GM23338 (cell line): Measurements from ENCODE around the gene TRIO. TPM values are rescaled to one million over a fixed set of nuclear protein-coding genes. Genes with fewer than 3 reads are reported as not detected.

Source experiments
- ATAC-seq: fragments of 200-7000 bp; cut with Tn5 transposase; 3 replicates; pipeline ENCODE4 v1.9.1; 2020
- DNase-seq: peaks from one replicate; pipeline ENCODE4 v3.0.0-alpha.2; 2015; ENCODE audit warnings: low spot score
- H2AFZ ChIP-seq: fragments of 200-600 bp; sonication (generic); 2 replicates; pipeline ENCODE4 v1.8.0; 2016; ENCODE audit warnings: antibody characterized with exemption, mild to moderate bottlenecking, moderate library complexity
- H3F3A ChIP-seq: fragments of 200-600 bp; sonication (generic); replicated peaks from 2 replicates; pipeline ENCODE4 v1.8.0; 2017; ENCODE audit warnings: antibody characterized with exemption, mixed run types, low read depth
- H3K27ac ChIP-seq: fragments of 200-600 bp; sonication (generic); 2 replicates; pipeline ENCODE4 v1.6.1; 2016; ENCODE audit warnings: low read depth
- H3K27me3 ChIP-seq: fragments of 200-600 bp; sonication (generic); 2 replicates; pipeline ENCODE4 v1.8.0; 2016; ENCODE audit warnings: mild to moderate bottlenecking, mixed run types, moderate library complexity; ENCODE audit not compliant: insufficient read depth
- H3K36me3 ChIP-seq: fragments of 200-600 bp; sonication (generic); 2 replicates; pipeline ENCODE4 v1.8.0; 2016; ENCODE audit warnings: mild to moderate bottlenecking; ENCODE audit not compliant: insufficient read depth
- H3K4me1 ChIP-seq: fragments of 200-600 bp; sonication (generic); 2 replicates; pipeline ENCODE4 v1.8.0; 2016; ENCODE audit warnings: mild to moderate bottlenecking, moderate library complexity; ENCODE audit not compliant: insufficient read depth
- H3K4me2 ChIP-seq: fragments of 200-600 bp; sonication (generic); 2 replicates; pipeline ENCODE4 v1.7.1; 2017; ENCODE audit warnings: mixed run types
- H3K4me3 ChIP-seq: fragments of 200-600 bp; sonication (generic); 2 replicates; pipeline ENCODE4 v1.6.1; 2016; ENCODE audit warnings: mixed run types
- H3K79me2 ChIP-seq: fragments of 200-600 bp; sonication (generic); replicated peaks from 2 replicates; pipeline ENCODE4 v1.8.0; 2017; ENCODE audit warnings: mild to moderate bottlenecking; ENCODE audit not compliant: insufficient read depth
- H3K9me2 ChIP-seq: fragments of 200-600 bp; sonication (generic); 2 replicates; pipeline ENCODE4 v1.8.0; 2017; ENCODE audit not compliant: insufficient read depth
- H4K20me1 ChIP-seq: fragments of 200-600 bp; sonication (generic); replicated peaks from 2 replicates; pipeline ENCODE4 v1.8.0; 2017; ENCODE audit warnings: mild to moderate bottlenecking; ENCODE audit not compliant: insufficient read depth
- H3K27ac Mint-ChIP-seq: 2 replicates; pipeline ENCODE4 v1.8.0; 2020; ENCODE audit warnings: inconsistent platforms, mild to moderate bottlenecking, moderate library complexity, mixed read lengths
- H3K27me3 Mint-ChIP-seq: 3 replicates; pipeline ENCODE4 v1.8.0; 2022; ENCODE audit warnings: low read depth, mild to moderate bottlenecking, moderate library complexity, mixed read lengths, inconsistent platforms; ENCODE audit not compliant: insufficient read depth, poor library complexity
- H3K36me3 Mint-ChIP-seq: 3 replicates; pipeline ENCODE4 v1.8.0; 2021; ENCODE audit warnings: low read depth, mild to moderate bottlenecking, inconsistent platforms, moderate library complexity, mixed read lengths
- H3K4me1 Mint-ChIP-seq: 3 replicates; pipeline ENCODE4 v1.8.0; 2020; ENCODE audit warnings: mild to moderate bottlenecking, inconsistent platforms, mixed read lengths
- H3K4me3 Mint-ChIP-seq: 3 replicates; pipeline ENCODE4 v1.8.0; 2021; ENCODE audit warnings: moderate library complexity, mild to moderate bottlenecking, inconsistent platforms, mixed read lengths
- H3K9me3 Mint-ChIP-seq: 3 replicates; pipeline ENCODE4 v1.8.0; 2020; ENCODE audit warnings: moderate library complexity, mild to moderate bottlenecking, inconsistent platforms, mixed read lengths
- CREB1 ChIP-seq: fragments of 250-450 bp; sonication (Bioruptor Pico); IDR thresholded peaks from 2 replicates; pipeline ENCODE4 v1.5.0; 2020; ENCODE audit warnings: low read depth, mild to moderate bottlenecking, moderate library complexity
- CTCF ChIP-seq, 2 experiments: fragments of 200-600 bp in 1 of 2; sonication (generic) in 1 of 2; conservative IDR thresholded peaks; 2 replicates each; pipeline versions ENCODE4 v1.5.1 to v1.6.1; 2016 to 2017; ENCODE audit warnings: antibody characterized with exemption in 2 of 2, low read depth in 2 of 2, mild to moderate bottlenecking in 2 of 2, moderate library complexity in 1 of 2
- EZH2 ChIP-seq: fragments of 200-600 bp; sonication (generic); IDR thresholded peaks from one replicate; pipeline ENCODE4 v1.8.0; 2017; ENCODE audit warnings: antibody characterized with exemption, mild to moderate bottlenecking, low read depth; ENCODE audit not compliant: unreplicated experiment
- EZH2phosphoT487 ChIP-seq: fragments of 200-600 bp; sonication (generic); IDR thresholded peaks from one replicate; pipeline ENCODE4 v1.8.1; 2018; ENCODE audit warnings: antibody characterized with exemption; ENCODE audit not compliant: unreplicated experiment
- JUNB ChIP-seq: IDR thresholded peaks from one replicate; pipeline ENCODE4 v1.6.1; 2016; ENCODE audit warnings: antibody characterized with exemption; ENCODE audit not compliant: unreplicated experiment
- NANOG ChIP-seq: IDR thresholded peaks from 2 replicates; pipeline ENCODE4 v1.6.1; 2016; ENCODE audit warnings: antibody characterized with exemption, borderline replicate concordance
- POLR2AphosphoS5 ChIP-seq: IDR thresholded peaks from 2 replicates; pipeline ENCODE4 v1.6.1; 2016; ENCODE audit warnings: antibody characterized with exemption, low read depth
- REST ChIP-seq: IDR thresholded peaks from one replicate; pipeline ENCODE4 v1.6.1; 2018; ENCODE audit warnings: antibody characterized with exemption; ENCODE audit not compliant: unreplicated experiment
- STAT1 ChIP-seq: IDR thresholded peaks from one replicate; pipeline ENCODE4 v1.6.1; 2016; ENCODE audit warnings: antibody characterized with exemption; ENCODE audit not compliant: unreplicated experiment
- ZNF114 ChIP-seq: fragments of 250-450 bp; sonication (Bioruptor Pico); IDR thresholded peaks from 2 replicates; pipeline ENCODE4 v1.5.0; 2020; ENCODE audit warnings: mild to moderate bottlenecking, moderate library complexity
- ZNF331 ChIP-seq: fragments of 250-450 bp; sonication (Bioruptor Pico); IDR thresholded peaks from 2 replicates; pipeline ENCODE4 v1.5.0; 2020; ENCODE audit warnings: low read depth, mild to moderate bottlenecking, moderate library complexity
- ZNF462 ChIP-seq: fragments of 250-450 bp; sonication (Bioruptor Pico); IDR thresholded peaks from 2 replicates; pipeline ENCODE4 v1.5.0; 2020; ENCODE audit warnings: mild to moderate bottlenecking, moderate library complexity
- polyA plus RNA-seq: library from polyadenylated mRNA; unstranded; fragments of >200 nt; fragmentation: Nextera tagmentation; extraction: Ambion mirVana; gene quantifications from 2 replicates; pipeline ENCODE4 v1.2.1, GENCODE V29; 2016
- total RNA-seq: library from RNA; depleted of rRNA; stranded (reverse); fragments of >200 nt; shearing (Covaris generic); gene quantifications from 2 replicates; pipeline ENCODE4 v1.2.3, GENCODE V29; 2014
- TF ChIP-seq, protein P1 (sequence below): IDR thresholded peaks from 2 replicates; pipeline ENCODE4 v1.6.1; 2016; ENCODE audit warnings: antibody characterized with exemption

TRIO gene
- total and polyA plus RNA-seq, 2 experiments from 2014 or later: 13.8 to 113 TPM

- peaks cover 44% of the 10 kb centered on the region for H3K4me1 Mint-ChIP-seq
- H3K27ac Mint-ChIP-seq: no peak overlapping the region; the same call in 1 of the 2 replicates
- Histone ChIP-seq H2AFZ (no peak overlapping the region), H3K4me1 (peaks cover 29% of the 10 kb centered on the region), H3K4me2 (no peak overlapping the region), H3K9me2 (no peaks in the 10 kb centered on the region), H3K79me2 (no peaks in the 10 kb centered on the region), H3F3A (no peaks in the 10 kb centered on the region), H3K27me3 (no peaks in the 10 kb centered on the region), H3K36me3 (peaks cover 5% of the 10 kb centered on the region), H3K27ac (no peak overlapping the region), H3K4me3 (no peak overlapping the region), H4K20me1 (no peaks in the 10 kb centered on the region)
- H3K4me3 Mint-ChIP-seq: no peak overlapping the region
- H3K9me3 Mint-ChIP-seq: no peaks in the 10 kb centered on the region
- TF ChIP-seq, protein P1, sequence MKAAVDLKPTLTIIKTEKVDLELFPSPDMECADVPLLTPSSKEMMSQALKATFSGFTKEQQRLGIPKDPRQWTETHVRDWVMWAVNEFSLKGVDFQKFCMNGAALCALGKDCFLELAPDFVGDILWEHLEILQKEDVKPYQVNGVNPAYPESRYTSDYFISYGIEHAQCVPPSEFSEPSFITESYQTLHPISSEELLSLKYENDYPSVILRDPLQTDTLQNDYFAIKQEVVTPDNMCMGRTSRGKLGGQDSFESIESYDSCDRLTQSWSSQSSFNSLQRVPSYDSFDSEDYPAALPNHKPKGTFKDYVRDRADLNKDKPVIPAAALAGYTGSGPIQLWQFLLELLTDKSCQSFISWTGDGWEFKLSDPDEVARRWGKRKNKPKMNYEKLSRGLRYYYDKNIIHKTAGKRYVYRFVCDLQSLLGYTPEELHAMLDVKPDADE: no peak
- TF ChIP-seq ZNF462 (CRISPR knock-in tag): no peak
- no peak for TF ChIP-seq CTCF (conservative IDR thresholded peaks at IDR 0.05; ENCODE audit: low read depth in 2 of 2)
- no peak for TF ChIP-seq NANOG
- no peak for TF ChIP-seq CREB1 (CRISPR knock-in tag)
- no peak for TF ChIP-seq ZNF114 (CRISPR knock-in tag)
- TF ChIP-seq REST: no peak
- TF ChIP-seq EZH2phosphoT487: no peak
- no peak for TF ChIP-seq POLR2AphosphoS5
- TF ChIP-seq JUNB: no peak
- TF ChIP-seq STAT1: no peak
- TF ChIP-seq ZNF331 (CRISPR knock-in tag): no peak
- TF ChIP-seq EZH2: no peak
- no peak for DNase-seq
- H3K36me3 Mint-ChIP-seq: peaks cover 50% of the 10 kb centered on the region
- ATAC-seq: no peak
- peaks cover 6% of the 10 kb centered on the region for H3K27me3 Mint-ChIP-seq
Observed at GRCh38 chr5:14413331-14413750, 270.2 kb downstream of the TRIO start.
